Neural cell (in vitro differentiated cells): ENCODE data around the gene ELMO1. TPM values are rescaled to one million over a fixed set of nuclear protein-coding genes. Genes with fewer than 3 reads are reported as not detected.
A peak's percentile ranks its signal among the peaks of the same experiment; 100 is the strongest.
"Not testable (repeated sequence)": the region's sequence is repeated elsewhere in the genome, so short reads cannot be mapped to it uniquely, and the experiment has no call there.

Source experiments
- H2AFZ ChIP-seq: fragments of 200-600, 300-800 bp; sonication (generic), shearing (Covaris generic); 2 replicates; pipeline ENCODE4 v1.6.0; 2014; ENCODE audit warnings: low read depth, mild to moderate bottlenecking, antibody characterized with exemption, low read length, moderate library complexity
- H3F3A ChIP-seq: fragments of 200-600 bp; shearing (Covaris generic); 2 replicates; pipeline ENCODE4 v1.6.1; 2016; ENCODE audit warnings: mild to moderate bottlenecking, moderate library complexity, mixed read lengths, antibody characterized with exemption, low read length; ENCODE audit not compliant: insufficient read depth, poor library complexity, severe bottlenecking
- H3K27ac ChIP-seq: fragments of 200-600, 300-800 bp; sonication (generic), shearing (Covaris generic); 2 replicates; pipeline ENCODE4 v1.5.1; 2014; ENCODE audit warnings: mild to moderate bottlenecking, low read length, moderate library complexity
- H3K27me3 ChIP-seq: fragments of 300-800, 200-600 bp; sonication (generic), shearing (Covaris generic); 2 replicates; pipeline ENCODE4 v1.6.0; 2014; ENCODE audit warnings: mild to moderate bottlenecking, low read depth, low read length, moderate library complexity; ENCODE audit not compliant: insufficient read depth
- H3K36me3 ChIP-seq: fragments of 300-800, 200-600 bp; sonication (generic), shearing (Covaris generic); 2 replicates; pipeline ENCODE4 v1.5.1; 2014; ENCODE audit warnings: mild to moderate bottlenecking, antibody characterized with exemption, low read length, moderate library complexity; ENCODE audit not compliant: insufficient read depth
- H3K4me2 ChIP-seq: fragments of 300-800, 200-600 bp; sonication (generic), shearing (Covaris generic); 2 replicates; pipeline ENCODE4 v1.6.0; 2014; ENCODE audit warnings: mild to moderate bottlenecking, low read length
- H3K4me3 ChIP-seq: fragments of 300-800, 200-600 bp; sonication (generic), shearing (Covaris generic); 2 replicates; pipeline ENCODE4 v1.5.1; 2014; ENCODE audit warnings: mild to moderate bottlenecking, low read length, moderate library complexity
- H3K79me2 ChIP-seq: fragments of 200-600 bp; shearing (Covaris generic); replicated peaks from 2 replicates; pipeline ENCODE4 v1.6.0; 2014; ENCODE audit warnings: mild to moderate bottlenecking, low read length, moderate library complexity; ENCODE audit not compliant: insufficient read depth
- H3K9ac ChIP-seq: fragments of 300-800, 200-600 bp; sonication (generic), shearing (Covaris generic); 2 replicates; pipeline ENCODE4 v1.6.1; 2016; ENCODE audit warnings: mild to moderate bottlenecking, low read length, mixed read lengths
- H3K9me2 ChIP-seq: fragments of 200-600 bp; shearing (Covaris generic); 2 replicates; pipeline ENCODE4 v1.6.1; 2016; ENCODE audit warnings: mild to moderate bottlenecking, low read length, mixed read lengths; ENCODE audit not compliant: insufficient read depth
- H3K9me3 ChIP-seq: fragments of 200-600, 300-800 bp; sonication (generic), shearing (Covaris generic); 2 replicates; pipeline ENCODE4 v1.6.1; 2016; ENCODE audit warnings: mild to moderate bottlenecking, mixed run types, low read length, moderate library complexity, mixed read lengths
- H4K20me1 ChIP-seq: fragments of 200-600 bp; shearing (Covaris generic); 2 replicates; pipeline ENCODE4 v1.6.1; 2016; ENCODE audit warnings: mild to moderate bottlenecking, mixed run types; ENCODE audit not compliant: insufficient read depth
- EP300 ChIP-seq: fragments of 450-650 bp; conservative IDR thresholded peaks from 2 replicates; pipeline ENCODE4 v1.6.1; 2014; ENCODE audit warnings: antibody characterized with exemption, mild to moderate bottlenecking, moderate library complexity; ENCODE audit not compliant: poor library complexity, severe bottlenecking
- EZH2 ChIP-seq: fragments of 200-600, 300-800 bp; shearing (Covaris generic), sonication (generic); IDR thresholded peaks from 2 replicates; pipeline ENCODE4 v1.6.1; 2014; ENCODE audit warnings: antibody characterized with exemption, low read length, borderline replicate concordance, mild to moderate bottlenecking; ENCODE audit not compliant: insufficient read depth, poor library complexity, severe bottlenecking
- MXI1 ChIP-seq: fragments of 450-650 bp; conservative IDR thresholded peaks from 2 replicates; pipeline ENCODE4 v1.6.1; 2014; ENCODE audit warnings: antibody characterized with exemption, mild to moderate bottlenecking; ENCODE audit not compliant: poor library complexity, severe bottlenecking
- POLR2AphosphoS5 ChIP-seq: IDR thresholded peaks from 2 replicates; pipeline ENCODE4 v1.6.1; 2012
- RAD21 ChIP-seq: fragments of 450-650 bp; conservative IDR thresholded peaks from 2 replicates; pipeline ENCODE4 v1.6.1; 2014; ENCODE audit warnings: antibody characterized with exemption, mild to moderate bottlenecking, moderate library complexity
- SMC3 ChIP-seq: fragments of 450-650 bp; conservative IDR thresholded peaks from 2 replicates; pipeline ENCODE4 v1.6.1; 2014; ENCODE audit warnings: antibody characterized with exemption, mild to moderate bottlenecking, moderate library complexity; ENCODE audit not compliant: poor library complexity
- TAF1 ChIP-seq: IDR thresholded peaks from 2 replicates; pipeline ENCODE4 v1.6.1; 2012; ENCODE audit warnings: low read depth
- polyA plus RNA-seq: library from polyadenylated mRNA; depleted of rRNA; stranded (reverse); fragments of >200 nt; gene quantifications from 2 replicates; pipeline ENCODE4 v1.2.3, GENCODE V29; 2014
- TF ChIP-seq, protein P1 (sequence below): IDR thresholded peaks from 2 replicates; pipeline ENCODE4 v1.6.1; 2012; ENCODE audit warnings: borderline replicate concordance
- TF ChIP-seq, protein P2 (sequence below): fragments of 450-650 bp; IDR thresholded peaks from 2 replicates; pipeline ENCODE4 v1.5.1; 2014; ENCODE audit warnings: antibody characterized with exemption, mild to moderate bottlenecking, moderate library complexity; ENCODE audit not compliant: poor library complexity, severe bottlenecking

ELMO1 gene
- polyA plus RNA-seq, 1 donor from 2014 or later = 12.2 TPM

DNA sequence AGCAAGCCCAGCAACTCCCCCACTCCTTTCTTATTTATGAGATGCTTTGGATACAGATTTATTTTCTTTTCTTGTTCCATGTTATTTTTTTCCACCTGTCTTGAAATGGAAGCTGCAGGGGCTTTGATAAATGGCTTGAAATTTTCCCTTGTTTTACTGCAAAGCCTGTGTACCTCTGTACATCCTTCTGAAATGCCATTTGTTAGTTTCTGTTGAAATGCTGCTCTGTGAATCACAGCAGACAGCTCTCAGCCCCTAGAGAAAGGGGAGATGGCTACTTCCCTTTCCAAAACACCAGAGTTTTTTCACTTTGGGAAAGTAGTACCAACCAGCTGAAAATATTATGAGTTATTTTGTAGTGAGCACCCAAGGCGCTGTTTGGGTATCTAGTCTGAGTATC is 304.2 kb downstream of the ELMO1 start:
- Histone ChIP-seq H3F3A (no peaks in the 10 kb centered on the region), H3K9me2 (no peaks in the 10 kb centered on the region), H2AFZ (no peak overlapping the region), H3K27ac (no peak overlapping the region), H3K4me3 (no peak overlapping the region), H3K4me2 (no peak overlapping the region), H3K36me3 (no peaks in the 10 kb centered on the region), H3K9ac (peak overlapping the region; percentile 8), H3K79me2 (no peaks in the 10 kb centered on the region), H4K20me1 (no peaks in the 10 kb centered on the region), H3K27me3 (no peaks in the 10 kb centered on the region), H3K9me3 (no peaks in the 10 kb centered on the region)
- TF ChIP-seq POLR2AphosphoS5 = no peak
- no peak for TF ChIP-seq RAD21
- no peak for TF ChIP-seq SMC3

DNA sequence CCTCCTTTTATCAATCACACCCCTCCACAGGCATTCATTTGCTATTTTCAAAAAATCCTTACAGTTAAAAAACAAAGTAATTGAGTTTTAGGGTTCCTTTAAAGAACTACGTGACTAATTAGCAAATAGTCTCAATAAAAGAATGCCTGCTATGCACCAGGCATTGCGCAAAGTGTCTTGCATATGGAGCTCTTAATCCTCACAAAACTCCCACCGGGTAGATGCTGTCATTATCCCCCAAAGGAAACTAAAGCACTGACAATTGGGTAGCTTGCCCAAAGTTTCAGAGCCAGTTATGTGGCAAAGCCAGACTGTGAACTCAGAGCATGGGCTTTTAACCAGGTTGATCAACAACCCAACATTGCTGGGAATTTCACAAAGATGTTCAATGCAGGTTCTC is 305.7 kb downstream of the ELMO1 start:
- Histone ChIP-seq H3K9me2 (no peaks in the 10 kb centered on the region), H3K79me2 (no peaks in the 10 kb centered on the region), H3K9me3 (no peaks in the 10 kb centered on the region), H4K20me1 (no peaks in the 10 kb centered on the region), H3K27me3 (no peaks in the 10 kb centered on the region), H3K9ac (no peak overlapping the region), H3K4me3 (no peak overlapping the region), H2AFZ (no peak overlapping the region), H3K4me2 (no peak overlapping the region), H3K36me3 (no peaks in the 10 kb centered on the region), H3K27ac (no peak overlapping the region), H3F3A (no peaks in the 10 kb centered on the region)
- TF ChIP-seq, protein P1, sequence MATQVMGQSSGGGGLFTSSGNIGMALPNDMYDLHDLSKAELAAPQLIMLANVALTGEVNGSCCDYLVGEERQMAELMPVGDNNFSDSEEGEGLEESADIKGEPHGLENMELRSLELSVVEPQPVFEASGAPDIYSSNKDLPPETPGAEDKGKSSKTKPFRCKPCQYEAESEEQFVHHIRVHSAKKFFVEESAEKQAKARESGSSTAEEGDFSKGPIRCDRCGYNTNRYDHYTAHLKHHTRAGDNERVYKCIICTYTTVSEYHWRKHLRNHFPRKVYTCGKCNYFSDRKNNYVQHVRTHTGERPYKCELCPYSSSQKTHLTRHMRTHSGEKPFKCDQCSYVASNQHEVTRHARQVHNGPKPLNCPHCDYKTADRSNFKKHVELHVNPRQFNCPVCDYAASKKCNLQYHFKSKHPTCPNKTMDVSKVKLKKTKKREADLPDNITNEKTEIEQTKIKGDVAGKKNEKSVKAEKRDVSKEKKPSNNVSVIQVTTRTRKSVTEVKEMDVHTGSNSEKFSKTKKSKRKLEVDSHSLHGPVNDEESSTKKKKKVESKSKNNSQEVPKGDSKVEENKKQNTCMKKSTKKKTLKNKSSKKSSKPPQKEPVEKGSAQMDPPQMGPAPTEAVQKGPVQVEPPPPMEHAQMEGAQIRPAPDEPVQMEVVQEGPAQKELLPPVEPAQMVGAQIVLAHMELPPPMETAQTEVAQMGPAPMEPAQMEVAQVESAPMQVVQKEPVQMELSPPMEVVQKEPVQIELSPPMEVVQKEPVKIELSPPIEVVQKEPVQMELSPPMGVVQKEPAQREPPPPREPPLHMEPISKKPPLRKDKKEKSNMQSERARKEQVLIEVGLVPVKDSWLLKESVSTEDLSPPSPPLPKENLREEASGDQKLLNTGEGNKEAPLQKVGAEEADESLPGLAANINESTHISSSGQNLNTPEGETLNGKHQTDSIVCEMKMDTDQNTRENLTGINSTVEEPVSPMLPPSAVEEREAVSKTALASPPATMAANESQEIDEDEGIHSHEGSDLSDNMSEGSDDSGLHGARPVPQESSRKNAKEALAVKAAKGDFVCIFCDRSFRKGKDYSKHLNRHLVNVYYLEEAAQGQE = no peak
- TF ChIP-seq MXI1 = no peak
- no peak for TF ChIP-seq POLR2AphosphoS5
- no peak for TF ChIP-seq RAD21
- no peak for TF ChIP-seq TAF1

DNA sequence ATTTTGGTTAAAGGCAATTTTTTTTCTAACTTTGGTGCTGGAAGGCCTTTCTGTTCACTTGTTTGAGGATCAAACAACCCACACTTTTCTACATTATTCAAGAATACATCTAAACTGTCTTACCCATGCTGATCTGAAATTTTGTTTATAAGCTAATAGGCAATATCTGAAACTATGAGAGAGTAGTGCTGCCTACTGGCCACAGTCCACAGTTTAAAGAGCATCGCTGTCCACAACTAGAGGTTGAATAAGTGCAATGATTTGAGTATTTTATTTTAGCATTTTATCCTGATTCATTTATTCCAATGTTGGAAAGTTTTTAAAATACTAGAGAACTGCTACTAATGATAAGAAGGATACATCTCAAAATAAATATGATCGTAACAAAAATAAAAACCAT is 306.9 kb downstream of the ELMO1 start:
- H3K4me3 ChIP-seq = no peak overlapping the region
- no peak overlapping the region for H2AFZ ChIP-seq
- H3K36me3 ChIP-seq = no peaks in the 10 kb centered on the region
- no peaks in the 10 kb centered on the region for H3K9me3 ChIP-seq
- no peaks in the 10 kb centered on the region for H3K9me2 ChIP-seq
- no peaks in the 10 kb centered on the region for H3K79me2 ChIP-seq
- TF ChIP-seq, protein P2, sequence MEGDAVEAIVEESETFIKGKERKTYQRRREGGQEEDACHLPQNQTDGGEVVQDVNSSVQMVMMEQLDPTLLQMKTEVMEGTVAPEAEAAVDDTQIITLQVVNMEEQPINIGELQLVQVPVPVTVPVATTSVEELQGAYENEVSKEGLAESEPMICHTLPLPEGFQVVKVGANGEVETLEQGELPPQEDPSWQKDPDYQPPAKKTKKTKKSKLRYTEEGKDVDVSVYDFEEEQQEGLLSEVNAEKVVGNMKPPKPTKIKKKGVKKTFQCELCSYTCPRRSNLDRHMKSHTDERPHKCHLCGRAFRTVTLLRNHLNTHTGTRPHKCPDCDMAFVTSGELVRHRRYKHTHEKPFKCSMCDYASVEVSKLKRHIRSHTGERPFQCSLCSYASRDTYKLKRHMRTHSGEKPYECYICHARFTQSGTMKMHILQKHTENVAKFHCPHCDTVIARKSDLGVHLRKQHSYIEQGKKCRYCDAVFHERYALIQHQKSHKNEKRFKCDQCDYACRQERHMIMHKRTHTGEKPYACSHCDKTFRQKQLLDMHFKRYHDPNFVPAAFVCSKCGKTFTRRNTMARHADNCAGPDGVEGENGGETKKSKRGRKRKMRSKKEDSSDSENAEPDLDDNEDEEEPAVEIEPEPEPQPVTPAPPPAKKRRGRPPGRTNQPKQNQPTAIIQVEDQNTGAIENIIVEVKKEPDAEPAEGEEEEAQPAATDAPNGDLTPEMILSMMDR = no peak
- TF ChIP-seq, protein P1 = no peak
- no peak for TF ChIP-seq EZH2
- no peak for TF ChIP-seq MXI1
- no peak for TF ChIP-seq RAD21
- TF ChIP-seq POLR2AphosphoS5 = no peak
- no peak for TF ChIP-seq TAF1
- no peak for TF ChIP-seq EP300
- TF ChIP-seq SMC3 = no peak
- no peaks in the 10 kb centered on the region for H3K27me3 ChIP-seq
- H3F3A ChIP-seq = no peaks in the 10 kb centered on the region
- H3K9ac ChIP-seq = no peak overlapping the region
- no peak overlapping the region for H3K4me2 ChIP-seq
- H3K27ac ChIP-seq = no peak overlapping the region
- H4K20me1 ChIP-seq = no peaks in the 10 kb centered on the region

DNA sequence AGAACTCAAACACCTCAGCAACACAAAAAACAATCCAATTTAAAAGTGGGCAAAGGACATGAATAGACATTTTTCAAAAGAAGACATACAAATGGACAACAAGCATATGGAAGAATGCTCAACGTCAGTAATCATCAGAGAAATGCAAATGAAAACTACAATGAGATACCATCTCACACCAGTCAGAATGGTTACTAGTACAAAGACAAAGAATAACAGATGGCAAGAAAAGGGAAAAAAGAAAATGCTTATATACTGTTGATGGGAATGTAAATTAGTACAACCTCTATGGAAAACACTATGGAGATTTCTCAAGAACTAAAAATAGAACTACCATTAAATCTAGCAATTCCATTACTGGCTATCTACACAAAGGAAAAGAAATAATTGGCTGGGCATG is 314.8 kb downstream of the ELMO1 start:
- H3K27ac ChIP-seq, H4K20me1 ChIP-seq, H2AFZ ChIP-seq, H3K9me3 ChIP-seq, H3K9ac ChIP-seq, H3K9me2 ChIP-seq, H3K4me3 ChIP-seq, H3F3A ChIP-seq, H3K4me2 ChIP-seq, H3K36me3 ChIP-seq, H3K79me2 ChIP-seq, H3K27me3 ChIP-seq: not testable (repeated sequence)
